NOMO-1 treated with dmso at 0.1 percent for 144 hours (cell line): ENCODE data around the gene ZNF654.
A peak's percentile ranks its signal among the peaks of the same experiment; 100 is the strongest.
"Not testable (repeated sequence)": the region's sequence is repeated elsewhere in the genome, so short reads cannot be mapped to it uniquely, and the experiment has no call there.

Experiments used
- DNase-seq: peaks from one replicate; lab custom pipeline; 2025; ENCODE audit not compliant: unreplicated experiment; lab: John Stamatoyannopoulos, UW

The ZNF654 gene

DNA sequence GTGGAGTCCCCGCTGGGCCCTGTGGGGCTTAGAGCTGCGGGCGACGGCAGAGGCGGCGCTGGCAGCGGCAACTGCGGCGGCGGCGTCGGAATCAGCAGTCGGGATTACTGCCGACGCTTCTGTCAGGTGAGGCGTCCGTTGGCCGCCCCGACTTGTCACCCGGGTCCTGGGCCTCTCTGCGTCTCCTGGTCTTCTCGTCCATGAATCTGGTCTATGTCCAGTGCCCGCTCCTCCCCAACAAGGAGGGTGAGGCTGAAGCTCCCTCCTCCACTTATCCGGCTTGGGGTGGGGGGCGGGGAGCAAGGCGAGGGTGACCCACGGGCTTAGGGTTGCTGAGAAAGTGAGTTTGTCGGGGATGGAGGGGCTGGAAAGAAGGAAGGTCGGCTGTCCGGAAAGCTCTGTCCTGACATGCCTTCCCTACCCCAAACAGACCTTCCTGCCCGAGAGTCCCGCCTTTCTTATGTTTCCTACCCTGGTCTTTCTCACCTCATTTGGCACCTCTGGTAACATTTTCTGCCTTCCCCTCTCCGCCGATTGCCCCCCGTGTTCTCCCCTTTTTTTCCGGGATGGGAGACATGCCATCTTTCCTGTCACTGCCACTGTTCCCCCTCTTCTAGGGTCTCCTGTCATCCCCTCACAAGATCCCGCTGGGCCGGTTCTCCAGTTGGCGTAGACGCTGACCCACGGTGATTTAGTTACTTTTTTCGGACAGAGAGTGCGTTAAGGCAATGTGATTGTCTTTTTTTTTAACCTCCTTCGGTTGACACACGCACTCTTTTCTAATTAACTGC, 520 bp downstream of the ZNF654 start:
- no peak for DNase-seq

DNA sequence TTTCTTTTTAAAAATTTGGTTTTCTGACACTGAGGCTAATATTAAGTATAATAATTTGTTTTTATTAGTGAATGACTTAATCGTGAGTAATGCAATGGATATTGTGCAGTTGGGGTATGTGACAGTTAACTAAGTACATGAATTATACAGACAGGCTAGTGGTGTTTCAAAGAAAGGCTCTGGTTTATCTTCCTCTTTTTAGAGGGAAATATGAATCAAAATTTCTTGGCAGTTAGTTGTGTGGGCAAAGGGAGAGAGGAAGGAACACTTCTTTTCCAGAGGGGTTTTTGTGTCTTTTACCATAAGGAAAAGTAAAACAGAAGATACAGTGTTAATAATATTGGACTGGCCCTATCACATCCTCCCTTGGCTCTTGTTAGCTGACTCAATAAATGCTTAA, 2.7 kb downstream of the ZNF654 start:
- DNase-seq, result peak; percentile 13

DNA sequence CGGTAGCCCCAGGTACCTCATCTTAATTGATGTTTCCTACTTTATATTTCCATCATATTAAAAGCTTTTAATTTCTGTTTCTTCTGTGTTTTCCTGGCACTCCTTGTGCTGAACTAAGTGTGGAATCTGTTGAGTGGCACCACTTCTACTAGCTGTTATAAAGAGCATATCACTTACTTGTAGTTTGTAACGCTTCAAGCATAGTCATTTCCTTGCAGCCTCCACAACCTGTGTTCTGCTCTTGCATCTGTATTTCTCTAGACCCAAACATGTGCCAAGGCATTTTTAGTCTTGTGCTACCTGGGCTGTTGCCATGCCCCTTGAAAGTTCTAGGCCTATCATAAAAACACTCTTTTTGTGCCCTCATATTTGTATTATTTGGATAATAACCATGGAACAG, 16.0 kb downstream of the ZNF654 start:
- DNase-seq, result no peak

DNA sequence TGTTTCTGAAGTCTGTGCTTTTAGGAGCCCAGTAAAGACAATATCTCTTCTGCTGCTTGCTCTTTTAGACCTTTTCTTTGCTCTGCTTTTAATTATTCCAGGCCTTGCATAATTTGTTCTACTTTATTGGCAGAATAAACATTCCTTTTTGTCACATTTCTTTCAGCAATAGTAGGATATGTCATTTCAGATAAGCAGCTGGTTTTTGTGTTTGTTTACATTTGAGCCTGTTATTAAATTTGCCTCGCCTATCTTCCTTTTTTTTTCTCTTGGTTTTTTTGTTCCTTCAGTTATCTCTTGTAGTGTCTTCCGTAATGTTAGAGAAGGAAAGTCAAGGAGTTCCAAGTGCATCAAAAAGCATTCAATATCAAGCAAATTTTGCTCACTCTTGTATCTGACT, 16.4 kb downstream of the ZNF654 start:
- DNase-seq, result no peak

DNA sequence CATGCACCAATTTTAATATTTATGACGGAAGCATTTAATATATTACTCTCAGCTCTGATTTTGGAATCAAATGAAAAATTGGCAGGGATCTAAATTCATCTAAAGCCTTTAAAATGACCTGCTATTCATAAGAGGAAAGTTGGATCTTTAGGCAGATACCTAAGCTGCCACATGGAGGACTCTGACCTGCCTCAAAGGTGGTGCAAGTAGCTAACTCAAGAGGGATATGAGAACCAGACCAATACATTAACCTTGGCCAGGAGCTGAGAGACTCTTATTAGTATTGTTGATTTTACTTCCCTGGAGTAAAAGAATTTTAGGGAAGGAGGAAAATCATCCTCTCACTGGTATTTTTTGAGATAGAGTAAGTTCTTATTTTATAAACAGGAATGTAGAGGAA, 17.7 kb downstream of the ZNF654 start:
- DNase-seq, result no peak

DNA sequence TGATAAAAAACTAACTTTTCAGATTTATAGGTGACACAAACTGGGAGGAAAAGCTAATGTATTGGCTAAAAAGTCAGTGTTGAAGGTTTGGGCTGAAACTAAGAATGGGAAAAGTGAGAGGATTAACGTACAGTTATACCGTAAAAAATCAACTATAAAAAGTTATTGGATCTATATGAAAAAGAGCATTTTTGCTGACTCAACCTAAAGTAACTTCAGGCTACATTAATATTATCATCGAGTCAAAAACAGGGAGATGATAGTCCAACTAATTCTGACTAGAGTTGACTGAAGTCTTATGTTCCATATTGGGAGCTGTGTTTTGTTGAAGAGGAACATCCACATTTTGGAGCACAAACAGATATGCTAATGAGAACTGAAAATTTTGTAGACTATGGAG, 19.9 kb downstream of the ZNF654 start:
- DNase-seq, result no peak

DNA sequence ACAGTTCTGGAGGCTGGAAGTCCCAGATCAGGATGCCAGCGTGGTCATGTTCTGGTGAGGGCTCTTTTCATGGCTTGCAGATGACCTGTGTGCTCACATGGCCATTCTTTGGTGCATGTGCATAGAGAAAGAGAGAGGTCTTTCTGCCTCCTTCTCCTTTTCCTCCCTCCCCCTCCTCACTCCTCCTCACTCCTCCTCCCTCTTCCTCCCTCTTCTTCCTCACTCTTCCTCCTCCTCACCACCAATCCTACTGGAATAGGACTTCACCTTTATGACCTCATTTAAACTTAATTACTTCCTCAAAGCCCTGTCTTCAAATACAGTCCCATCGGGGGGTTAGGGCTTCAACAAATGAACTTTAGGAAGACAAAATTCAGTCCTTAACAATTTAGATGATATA, 23.8 kb downstream of the ZNF654 start:
- DNase-seq, result no peak

DNA sequence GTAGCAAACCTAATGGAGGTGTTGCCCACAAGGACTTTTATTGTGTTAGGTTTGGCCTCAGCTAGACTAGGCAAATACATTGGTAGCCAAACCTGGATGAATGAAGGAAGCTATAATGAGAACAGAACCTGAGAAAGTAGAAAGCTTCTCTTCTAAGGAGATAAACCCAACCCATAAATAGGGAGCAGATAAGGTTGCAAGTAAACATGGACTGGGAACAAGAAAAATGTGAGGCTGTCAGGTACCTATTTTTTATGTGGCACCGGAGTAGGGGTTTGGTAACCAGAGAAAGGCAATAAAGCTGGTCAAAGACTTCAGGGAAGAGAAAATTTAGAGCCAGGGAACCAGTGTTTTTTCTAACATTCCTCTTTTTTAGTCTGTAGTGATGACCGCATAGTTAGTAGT, 25.0 kb downstream of the ZNF654 start:
- DNase-seq, result no peak

DNA sequence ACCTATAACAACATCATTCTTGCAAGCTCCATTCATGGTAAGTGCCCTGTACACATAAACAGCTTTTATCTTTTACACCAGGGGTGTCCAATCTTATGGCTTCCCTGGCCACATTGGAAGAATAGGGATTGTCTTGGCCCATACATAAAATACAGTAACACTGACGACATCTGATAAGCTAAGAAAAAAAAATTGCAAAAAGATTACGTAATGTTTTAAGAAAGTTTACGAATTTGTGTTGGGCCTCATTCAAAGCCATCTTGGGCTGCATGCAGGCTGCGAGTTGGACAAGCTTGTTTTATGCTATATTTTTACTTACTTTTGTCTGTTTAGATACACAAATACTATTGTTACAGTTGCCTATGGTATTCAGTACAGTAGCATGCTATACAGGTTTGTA, 31.6 kb downstream of the ZNF654 start:
- DNase-seq, result no peak

DNA sequence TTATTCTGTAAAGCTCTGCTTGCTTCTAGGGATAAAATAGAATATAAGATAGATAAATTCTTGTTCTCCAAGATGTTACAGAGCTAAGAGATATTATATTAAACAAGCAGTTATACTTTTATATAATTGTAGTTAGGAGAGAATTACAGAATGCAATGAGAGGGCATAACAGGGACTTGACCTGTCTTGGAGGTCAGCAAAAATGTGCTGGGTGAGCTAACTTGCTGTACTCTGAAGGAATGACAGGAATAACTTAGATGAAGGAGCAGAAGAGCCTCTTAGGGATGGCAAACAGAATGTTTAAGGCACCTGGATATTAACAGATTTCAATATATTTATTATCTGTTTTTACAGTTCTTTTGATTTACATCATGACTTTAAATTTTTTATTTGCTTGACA, 33.2 kb downstream of the ZNF654 start:
- DNase-seq, result no peak

DNA sequence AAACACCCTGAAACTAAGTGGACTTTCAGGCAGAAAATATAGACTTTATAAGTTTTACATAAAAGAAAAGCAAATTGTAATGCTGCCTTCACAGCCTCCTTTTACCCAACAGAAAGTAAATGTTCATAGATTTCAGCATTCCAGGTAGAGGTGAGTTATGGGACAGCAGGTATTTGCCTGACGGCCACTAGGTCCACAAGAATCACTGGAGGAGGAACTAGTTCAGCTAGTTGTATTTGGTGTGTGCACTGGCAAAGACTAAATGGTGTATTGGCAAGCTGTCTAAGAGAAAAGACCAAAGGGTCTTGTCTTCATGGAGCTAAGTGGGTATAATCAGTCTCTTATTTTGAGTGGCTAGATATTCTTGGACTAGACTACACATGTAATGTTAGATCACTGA, 34.2 kb downstream of the ZNF654 start:
- no peak for DNase-seq

DNA sequence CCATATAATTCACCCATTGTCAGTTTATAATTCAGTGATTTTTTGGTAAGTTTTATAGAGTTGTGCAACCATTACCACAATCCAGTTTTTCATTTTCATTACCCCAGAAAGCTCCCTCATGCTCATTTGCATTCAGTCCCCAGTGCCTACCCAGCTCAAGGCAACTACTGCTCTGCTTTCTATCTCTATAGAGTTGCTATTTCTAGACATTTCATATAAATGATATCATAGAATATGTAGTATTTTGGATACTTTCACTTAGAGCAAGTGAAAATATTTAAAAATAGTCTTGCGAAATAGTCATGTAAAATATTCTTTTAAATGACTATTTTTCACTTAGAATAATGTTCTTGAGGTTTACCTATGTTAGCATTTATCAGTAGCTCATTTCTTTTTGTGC, 42.1 kb downstream of the ZNF654 start:
- no peak for DNase-seq

DNA sequence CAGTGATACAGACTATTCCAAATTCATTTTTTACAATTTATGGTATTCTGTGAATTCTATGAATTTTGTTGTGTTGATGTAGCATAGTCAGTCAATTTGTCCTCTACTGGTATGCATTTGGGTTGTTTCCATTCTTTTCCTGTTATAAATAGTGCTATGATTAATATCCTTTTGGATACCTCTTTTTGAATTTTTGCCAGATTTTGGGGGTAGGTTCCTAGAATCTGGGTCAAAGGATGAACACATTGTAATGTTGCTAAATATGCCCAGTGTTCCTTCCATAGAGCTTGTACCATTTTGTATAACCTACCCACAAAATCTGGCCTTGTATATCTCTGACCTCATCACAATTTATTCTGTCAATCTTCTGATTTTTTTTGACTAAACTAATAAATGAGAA, 46.3 kb downstream of the ZNF654 start:
- DNase-seq, result no peak

DNA sequence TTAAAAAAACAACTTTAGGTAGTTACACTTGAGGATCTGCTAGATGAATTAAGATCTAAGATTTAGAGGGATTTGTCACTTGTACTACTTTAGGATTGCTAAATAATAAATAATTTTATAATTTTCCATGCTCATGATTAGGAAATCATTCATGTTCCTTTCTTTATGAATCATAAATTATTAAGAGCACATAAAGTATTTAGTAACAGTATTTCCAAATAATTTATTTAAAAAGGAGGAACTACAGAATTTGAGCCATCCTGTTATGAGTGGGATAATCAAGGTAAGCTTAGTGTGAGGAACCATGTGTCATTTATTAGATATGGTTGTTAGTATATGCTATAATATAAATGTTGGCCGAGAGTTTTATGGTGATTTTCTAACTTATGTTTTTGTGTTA, 53.2 kb downstream of the ZNF654 start:
- DNase-seq, result no peak

DNA sequence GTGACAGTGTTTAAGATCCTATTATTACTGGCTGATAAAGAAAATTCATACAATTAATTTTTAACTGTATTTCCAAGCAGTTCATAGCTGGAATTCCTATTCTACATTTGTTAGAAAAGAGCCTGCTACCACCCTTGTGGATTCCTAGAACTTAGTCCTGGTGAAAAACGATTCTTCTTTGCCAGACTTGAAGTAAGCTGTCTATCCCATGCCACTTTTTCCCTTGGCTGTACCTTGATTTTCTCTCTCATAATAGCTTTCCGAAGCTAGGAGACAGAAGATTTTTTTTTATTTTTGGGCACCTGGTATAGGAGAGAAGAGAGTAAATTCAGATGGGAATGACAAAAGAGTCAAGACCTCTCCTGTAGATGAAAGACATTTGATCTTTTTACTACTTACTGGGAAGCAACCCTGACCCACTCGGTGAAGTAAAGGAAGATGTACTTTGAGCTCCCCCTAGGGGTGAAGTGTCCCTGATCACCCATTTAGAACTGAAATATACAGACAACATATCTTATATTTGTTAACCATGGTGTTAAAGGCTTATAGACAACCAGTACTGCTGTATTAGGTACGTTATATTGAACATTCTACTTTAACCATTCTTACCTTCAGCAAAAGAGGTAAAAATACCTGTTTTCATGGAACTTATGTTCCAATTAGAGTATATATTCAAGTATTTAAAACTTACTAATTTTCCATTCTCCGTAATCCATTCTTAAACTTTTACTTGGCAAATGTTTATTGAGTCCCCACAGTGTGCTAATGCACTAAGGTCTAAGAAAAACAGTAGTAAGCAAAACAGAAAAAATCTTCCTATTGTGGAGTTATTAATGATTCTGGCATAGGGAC, 54.5 kb downstream of the ZNF654 start:
- no peak for DNase-seq

DNA sequence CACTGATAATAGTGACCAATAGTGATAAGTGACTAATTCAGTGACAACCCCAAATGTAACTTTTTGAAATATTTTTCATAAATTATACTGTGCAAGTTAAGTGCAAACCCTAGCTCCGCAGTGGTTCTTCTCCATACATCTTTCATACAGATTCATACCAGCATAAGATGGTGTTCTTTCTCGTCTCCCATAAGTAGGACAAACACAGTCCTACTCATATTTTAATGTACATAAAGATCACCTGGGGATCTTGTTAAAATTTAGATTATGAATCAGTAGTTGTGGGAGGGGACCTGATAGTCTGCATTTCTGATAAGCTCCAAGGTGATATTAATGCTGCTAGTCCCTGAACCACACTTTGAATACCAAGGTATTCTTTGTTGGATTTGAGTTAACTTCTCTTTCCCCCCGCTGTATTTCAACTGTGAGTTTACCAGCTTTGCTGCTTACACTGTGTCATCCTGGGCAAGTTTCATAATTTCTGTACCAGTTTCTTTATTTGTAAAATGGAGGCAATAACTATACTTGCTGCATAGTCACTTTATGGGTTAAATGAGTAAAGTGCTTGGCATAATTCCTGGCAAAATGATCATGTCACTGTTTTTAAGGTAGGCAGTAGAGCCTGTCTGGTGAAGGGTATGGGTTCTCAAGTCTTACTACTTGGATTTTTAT, 56.0 kb downstream of the ZNF654 start:
- no peak for DNase-seq

DNA sequence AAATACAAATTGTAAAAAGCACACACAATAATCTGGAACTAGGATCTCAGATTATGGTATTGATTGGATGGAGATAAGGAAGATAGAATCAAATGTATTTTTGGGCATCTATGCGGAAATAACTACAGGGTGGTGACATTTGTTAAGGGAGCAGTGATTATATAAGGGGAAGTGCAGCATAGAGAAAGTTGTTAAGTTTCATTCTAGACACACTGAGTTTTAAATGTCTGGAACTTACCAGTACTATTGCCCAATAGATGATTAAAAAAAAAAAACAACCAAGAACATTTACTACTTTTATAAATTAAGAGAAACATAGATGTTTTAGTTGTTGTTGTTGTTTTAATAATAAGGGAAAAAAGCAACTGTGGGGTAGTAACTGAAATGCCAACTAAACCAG, 58.6 kb downstream of the ZNF654 start:
- peak; percentile 20 for DNase-seq

DNA sequence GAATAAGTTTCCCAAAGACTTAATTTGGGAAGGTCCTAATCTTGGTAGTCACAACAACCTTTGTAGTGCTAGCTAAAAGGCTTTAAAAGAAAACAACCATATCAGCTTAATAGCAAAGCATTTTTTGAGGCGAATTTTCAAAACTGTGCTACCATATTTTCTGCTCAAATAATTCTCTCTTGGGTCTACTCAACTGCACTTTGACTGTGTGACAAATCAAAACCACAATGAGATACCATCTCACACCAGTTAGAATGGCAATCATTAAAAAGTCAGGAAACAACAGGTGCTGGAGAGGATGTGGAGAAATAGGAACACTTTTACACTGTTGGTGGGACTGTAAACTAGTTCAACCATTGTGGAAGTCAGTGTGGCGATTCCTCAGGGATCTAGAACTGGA, 59.5 kb downstream of the ZNF654 start:
- not testable (repeated sequence) for DNase-seq

DNA sequence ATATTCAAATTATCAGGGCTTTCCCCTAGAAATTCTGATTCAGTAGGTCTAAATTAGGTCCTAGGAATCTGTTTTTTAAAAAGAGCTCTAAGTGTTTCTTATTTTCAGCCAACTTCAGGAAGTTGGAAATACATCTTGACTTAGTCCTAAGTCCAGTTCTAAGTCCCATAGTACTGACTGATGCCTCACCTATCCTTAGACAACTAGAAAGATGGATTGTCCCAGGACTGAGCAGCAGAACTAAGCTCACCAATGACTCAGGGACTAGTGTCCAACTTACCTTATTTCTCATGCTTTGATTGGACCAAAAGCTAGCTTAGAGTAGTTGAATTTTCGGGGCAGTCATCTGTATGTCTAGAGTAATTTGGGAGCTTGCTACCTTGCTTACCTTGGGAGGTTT, 64.5 kb downstream of the ZNF654 start:
- DNase-seq, result no peak

DNA sequence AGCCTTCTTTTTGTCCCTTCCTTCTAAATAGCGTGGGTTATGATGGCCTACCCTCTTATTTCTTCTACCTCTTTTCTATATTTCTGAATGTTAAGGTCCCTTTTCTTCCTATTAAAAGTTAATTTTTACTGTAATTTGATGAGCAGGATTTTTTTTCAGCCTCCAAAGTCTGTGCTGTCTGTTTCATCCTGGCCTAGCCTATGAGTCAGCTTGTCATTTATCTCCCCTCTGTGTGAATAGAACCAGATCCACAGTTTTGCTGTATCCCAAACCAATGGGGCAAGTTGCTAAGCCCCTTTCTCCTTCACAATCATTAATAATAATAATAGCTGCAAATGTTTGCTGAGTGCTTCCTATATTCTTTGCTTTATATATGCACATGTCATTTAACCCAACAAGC, 72.6 kb downstream of the ZNF654 start:
- DNase-seq, result no peak

DNA sequence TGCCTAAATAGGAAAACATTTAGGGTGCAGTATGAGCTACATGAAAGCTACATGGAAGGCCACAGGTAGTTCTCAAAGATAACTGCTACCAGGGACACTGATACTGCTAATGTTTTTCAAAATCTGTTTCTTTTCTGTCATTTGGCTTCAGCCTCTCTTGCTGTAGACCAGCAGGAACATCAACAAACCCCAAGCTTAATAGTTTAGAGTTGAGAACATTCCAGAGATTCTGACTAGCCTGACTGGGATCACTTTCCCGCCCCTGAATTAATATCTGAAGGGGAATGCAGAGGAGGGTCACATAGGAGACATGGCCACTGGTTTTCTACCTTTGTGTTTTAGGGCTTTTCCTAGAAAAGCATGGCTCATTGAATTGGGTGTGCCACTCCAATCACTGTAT, 73.8 kb downstream of the ZNF654 start:
- no peak for DNase-seq

DNA sequence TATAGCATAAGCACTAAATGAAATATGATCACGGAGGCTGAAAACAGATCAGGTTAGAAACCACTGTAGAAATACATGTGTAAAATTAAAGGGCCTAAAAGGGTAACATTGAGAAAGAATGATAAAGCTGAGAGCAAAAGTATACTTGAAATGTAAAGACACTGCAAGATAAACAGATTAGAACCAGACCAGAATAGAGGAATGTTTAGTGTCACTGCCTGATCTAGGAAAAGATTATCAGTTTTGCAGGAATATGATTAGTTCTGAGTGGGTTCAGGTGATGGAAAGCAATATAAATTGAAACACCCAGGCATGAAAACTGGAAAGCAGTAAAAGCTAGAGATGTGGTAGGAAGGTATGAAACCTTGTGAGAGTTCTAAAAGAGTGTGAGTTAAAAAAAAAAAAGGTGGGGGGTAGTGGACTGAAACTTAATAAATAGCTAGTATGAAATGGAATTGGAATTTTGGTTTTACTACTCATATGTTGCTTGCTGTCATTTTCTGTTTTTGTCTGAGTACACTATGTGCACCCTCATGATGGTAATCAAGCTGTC, 74.7 kb downstream of the ZNF654 start:
- DNase-seq, result no peak
